WERI-Rb-1 (cell line): ENCODE measurements around the gene C1R.

Experiments
- DNase-seq: peaks from one replicate; pipeline ENCODE4 v3.0.0-alpha.2; 2020
- H3K27ac ChIP-seq: fragments of 250-450 bp; sonication (Bioruptor Pico); 2 replicates; pipeline ENCODE4 v1.5.1; 2020; ENCODE audit warnings: mild to moderate bottlenecking, moderate library complexity
- H3K27me3 ChIP-seq: fragments of 250-450 bp; sonication (Bioruptor Pico); 2 replicates; pipeline ENCODE4 v1.5.1; 2021; ENCODE audit warnings: mild to moderate bottlenecking, low read depth, moderate library complexity; ENCODE audit not compliant: insufficient read depth, severe bottlenecking
- H3K36me3 ChIP-seq: fragments of 250-450 bp; sonication (Bioruptor Pico); 2 replicates; pipeline ENCODE4 v1.5.1; 2020; ENCODE audit warnings: mild to moderate bottlenecking, moderate library complexity
- H3K4me3 ChIP-seq: 2 replicates; pipeline ENCODE4 v1.5.1; 2011; ENCODE audit warnings: low read depth, mild to moderate bottlenecking, control low read depth, low read length
- H3K9me3 ChIP-seq: fragments of 250-450 bp; sonication (Bioruptor Pico); 2 replicates; pipeline ENCODE4 v1.5.1; 2021; ENCODE audit warnings: mild to moderate bottlenecking, moderate library complexity; ENCODE audit not compliant: severe bottlenecking
- TF ChIP-seq, protein P1 (sequence below): IDR thresholded peaks from 2 replicates; pipeline ENCODE4 v1.5.1; 2011; ENCODE audit warnings: low read depth, mild to moderate bottlenecking, control low read depth, inconsistent platforms, low read length

C1R gene

DNA sequence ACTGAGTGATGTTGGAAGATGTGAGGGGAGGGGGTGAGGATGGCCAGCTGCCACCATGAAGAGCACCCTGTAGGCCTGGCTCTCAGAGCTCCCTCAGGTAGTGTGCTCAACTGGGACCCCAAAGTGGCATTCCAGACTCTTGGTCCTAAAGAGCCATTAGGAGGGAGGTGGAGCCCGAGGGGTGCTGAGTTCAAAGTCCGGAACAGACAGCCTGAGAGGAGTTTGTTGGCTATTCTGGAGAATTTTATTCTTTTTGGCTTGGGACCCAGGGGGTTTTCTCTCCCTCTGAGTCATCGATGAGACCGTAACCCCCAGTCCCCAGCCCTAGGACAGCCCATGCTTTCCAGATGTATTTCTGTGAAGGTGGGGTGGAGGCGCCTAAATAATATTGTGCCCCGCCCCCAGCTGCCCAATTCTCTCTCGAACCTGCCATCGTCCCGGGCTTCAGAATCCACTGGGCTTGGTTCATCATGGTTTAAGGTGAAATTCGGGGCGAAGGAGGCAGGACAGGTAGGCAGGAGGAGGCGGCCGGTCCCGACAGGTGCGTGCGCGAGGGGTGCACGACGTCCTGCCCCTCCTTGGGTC, 37.1 kb upstream of the C1R start:
- TF ChIP-seq, protein P1, sequence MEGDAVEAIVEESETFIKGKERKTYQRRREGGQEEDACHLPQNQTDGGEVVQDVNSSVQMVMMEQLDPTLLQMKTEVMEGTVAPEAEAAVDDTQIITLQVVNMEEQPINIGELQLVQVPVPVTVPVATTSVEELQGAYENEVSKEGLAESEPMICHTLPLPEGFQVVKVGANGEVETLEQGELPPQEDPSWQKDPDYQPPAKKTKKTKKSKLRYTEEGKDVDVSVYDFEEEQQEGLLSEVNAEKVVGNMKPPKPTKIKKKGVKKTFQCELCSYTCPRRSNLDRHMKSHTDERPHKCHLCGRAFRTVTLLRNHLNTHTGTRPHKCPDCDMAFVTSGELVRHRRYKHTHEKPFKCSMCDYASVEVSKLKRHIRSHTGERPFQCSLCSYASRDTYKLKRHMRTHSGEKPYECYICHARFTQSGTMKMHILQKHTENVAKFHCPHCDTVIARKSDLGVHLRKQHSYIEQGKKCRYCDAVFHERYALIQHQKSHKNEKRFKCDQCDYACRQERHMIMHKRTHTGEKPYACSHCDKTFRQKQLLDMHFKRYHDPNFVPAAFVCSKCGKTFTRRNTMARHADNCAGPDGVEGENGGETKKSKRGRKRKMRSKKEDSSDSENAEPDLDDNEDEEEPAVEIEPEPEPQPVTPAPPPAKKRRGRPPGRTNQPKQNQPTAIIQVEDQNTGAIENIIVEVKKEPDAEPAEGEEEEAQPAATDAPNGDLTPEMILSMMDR = no peak
- H3K36me3 ChIP-seq = peaks cover 10% of the 10 kb centered on the region
- no peaks in the 10 kb centered on the region for H3K27me3 ChIP-seq
- peak overlapping the region; percentile 79 for H3K27ac ChIP-seq
- DNase-seq = no peak
- no peaks in the 10 kb centered on the region for H3K9me3 ChIP-seq
- H3K4me3 ChIP-seq = peak overlapping the region; percentile 71

DNA sequence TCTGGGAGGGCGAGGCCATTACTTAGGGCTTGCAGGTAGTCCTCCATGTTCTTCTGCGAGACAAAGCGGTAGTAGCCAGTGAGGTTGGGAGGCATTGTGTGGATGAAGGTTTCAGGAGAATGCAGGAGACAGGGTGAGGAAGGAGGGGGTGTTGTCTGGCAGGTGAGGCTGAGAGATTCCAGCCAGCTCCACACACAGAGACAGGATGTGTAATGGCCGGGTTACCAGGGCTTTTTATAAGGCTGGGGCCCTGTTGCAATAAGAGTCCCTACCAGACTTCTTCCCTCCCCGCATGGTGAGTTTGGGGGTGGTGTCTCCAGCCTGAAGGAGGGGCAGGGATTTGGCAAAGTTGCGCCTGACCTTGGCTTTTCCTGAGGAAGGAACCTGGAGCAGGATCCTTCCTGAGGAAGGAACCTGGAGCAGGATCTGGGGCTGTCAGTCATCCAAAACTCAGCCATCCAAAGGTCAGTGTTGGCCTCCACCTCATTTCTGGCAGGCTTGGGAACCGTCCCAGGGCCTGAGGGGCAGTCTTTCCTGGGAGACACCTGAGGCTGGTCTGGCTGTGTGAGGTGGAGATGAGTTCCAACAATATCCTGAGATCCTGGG, 36.5 kb upstream of the C1R start, which contains the start of gene RBP5:
RBP5 (minus strand) TSS at position 209 of the 606 bp plus-strand sequence; CDS start at position 95, 114 bp downstream.
- Histone ChIP-seq H3K27me3 (no peaks in the 10 kb centered on the region), H3K4me3 (peak within 1 kb of the TSS; percentile 71), H3K36me3 (peaks cover 5% of the 10 kb centered on the region; the same call in 1 of the 2 replicates), H3K9me3 (no peaks in the 10 kb centered on the region), H3K27ac (peak within 1 kb of the TSS; percentile 79)
- TF ChIP-seq, protein P1 = no peak
- DNase-seq = no peak

GRCh38 chr12:7127916-7128626, 35.8 kb upstream of the C1R start:
- Histone ChIP-seq H3K9me3 (no peaks in the 10 kb centered on the region), H3K36me3 (no peaks in the 10 kb centered on the region), H3K4me3 (no peak overlapping the region), H3K27ac (no peak overlapping the region), H3K27me3 (no peaks in the 10 kb centered on the region)
- no peak for DNase-seq
- TF ChIP-seq, protein P1 = no peak

- Histone ChIP-seq H3K36me3 (no peaks in the 10 kb centered on the region), H3K27me3 (no peaks in the 10 kb centered on the region), H3K27ac (no peak overlapping the region), H3K4me3 (no peak overlapping the region), H3K9me3 (no peaks in the 10 kb centered on the region)
- TF ChIP-seq, protein P1 = no peak
- DNase-seq = no peak
Observed at GRCh38 chr12:7125632-7126227, 33.5 kb upstream of the C1R start.

DNA sequence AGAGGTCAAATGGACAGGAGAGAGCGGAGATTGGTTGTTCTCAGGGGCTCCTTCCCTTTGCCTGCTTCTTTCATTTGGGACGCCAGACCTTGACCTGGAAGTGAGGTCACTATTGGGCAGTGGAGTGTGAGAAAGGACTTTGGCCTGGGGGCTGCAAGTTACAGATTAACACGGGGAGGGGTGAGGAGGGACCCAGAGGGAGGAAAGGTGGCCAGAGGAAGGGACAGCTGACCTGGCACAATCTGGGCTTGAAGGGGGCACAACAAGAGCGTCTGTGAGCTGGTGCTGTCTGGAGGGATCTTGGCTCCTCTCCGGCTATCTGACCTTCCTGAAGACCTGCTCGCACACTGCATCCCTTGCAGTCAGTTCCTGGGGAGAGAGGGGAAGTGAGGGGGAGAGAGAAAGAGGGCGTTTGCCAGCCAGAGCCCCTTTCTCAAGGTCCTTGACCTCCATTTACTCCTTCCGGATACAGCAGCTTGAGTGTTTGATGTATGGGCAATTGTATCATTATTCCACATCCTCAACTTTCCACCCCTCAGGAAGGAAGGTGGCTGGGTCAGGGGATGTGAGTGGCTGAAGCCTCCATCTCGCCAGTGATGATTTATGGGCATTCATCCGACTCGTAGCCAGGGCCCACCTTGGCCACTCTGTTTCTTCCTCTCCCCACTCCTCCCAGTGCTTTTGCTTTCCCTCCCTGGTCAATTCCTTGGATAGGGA, 31.7 kb upstream of the C1R start:
- no peak overlapping the region for H3K27ac ChIP-seq
- H3K27me3 ChIP-seq = no peaks in the 10 kb centered on the region
- H3K36me3 ChIP-seq = no peaks in the 10 kb centered on the region

More for the DNA sequence above, 31.7 kb upstream of the C1R start:
- DNase-seq = no peak
- H3K4me3 ChIP-seq = no peak overlapping the region
- TF ChIP-seq, protein P1 = no peak
- no peaks in the 10 kb centered on the region for H3K9me3 ChIP-seq
